K562 (cell line): ENCODE results near the gene RRAD. TPM values are rescaled to one million over a fixed set of nuclear protein-coding genes. Genes with fewer than 3 reads are reported as not detected.

Experiments used
- ATAC-seq: fragments of 200-7000 bp; cut with Tn5 transposase; 3 replicates; pipeline ENCODE4 v1.9.1; 2020; ENCODE audit warnings: moderate library complexity
- BruUV-seq: library from RNA; stranded (reverse); fragments of 400-500 nt; replicated peaks from 2 replicates; lab custom pipeline; 2021; lab: Mats Ljungman, UMichigan
- CTCF ChIA-PET: fragments of 300-600 bp; formaldehyde crosslinking; extraction: SDS; loops from one replicate; lab custom pipeline; 2021; ENCODE audit warnings: low intra/inter-chr PET ratio; lab: Yijun Ruan, JAX
- POLR2A ChIA-PET: fragments of 300-600, 350-650 bp; sonication (Branson Sonifier 250); formaldehyde crosslinking; extraction: SDS; loops from one replicate; lab custom pipeline; 2021; ENCODE audit warnings: antibody characterized with exemption, inconsistent platforms; lab: Yijun Ruan, JAX
- DNase-seq, 4 experiments: peaks; one replicate each; pipeline versions ENCODE4 v3.0.0 to v3.0.0-alpha.2; 2011 to 2018; ENCODE audit warnings: low spot score in 3 of 4, mixed read lengths in 3 of 4; ENCODE audit errors: extremely low read depth in 1 of 4
- FAIRE-seq: peaks from 2 replicates; lab custom pipeline; 2011; peaks lifted over from hg19 to GRCh38; lab: Jason Lieb, UNC
- H2AFZ ChIP-seq: 2 replicates; pipeline ENCODE4 v1.6.0; 2011; ENCODE audit warnings: low read depth, low read length, control low read depth, inconsistent platforms
- H3K27ac ChIP-seq: fragments of 200-600 bp; 3 replicates; pipeline ENCODE4 v1.8.0; 2011; ENCODE audit warnings: low read depth, mild to moderate bottlenecking, control low read depth, inconsistent platforms, low read length, moderate library complexity, mixed read lengths; ENCODE audit errors: extremely low read depth
- H3K27me3 ChIP-seq, 2 experiments: fragments of 300-600 bp in 1 of 2; 2 replicates in 1 of 2; 3 replicates in 1 of 2; pipeline versions ENCODE4 v1.6.0 to v1.8.0; 2011; ENCODE audit warnings: inconsistent platforms in 2 of 2, low read length in 2 of 2, mild to moderate bottlenecking in 1 of 2, mixed read lengths in 1 of 2, moderate library complexity in 1 of 2; ENCODE audit not compliant: control insufficient read depth in 2 of 2, insufficient read depth in 2 of 2
- H3K36me3 ChIP-seq: fragments of 300-600 bp; 3 replicates; pipeline ENCODE4 v1.8.0; 2011; ENCODE audit warnings: mild to moderate bottlenecking, low read length, inconsistent platforms; ENCODE audit not compliant: control insufficient read depth, insufficient read depth
- H3K4me1 ChIP-seq, 2 experiments: fragments of 200-600 bp in 1 of 2; replicated peaks in 1 of 2; 2 replicates in 1 of 2; 3 replicates in 1 of 2; pipeline versions ENCODE4 v1.5.1 to v1.8.0; 2011; ENCODE audit warnings: inconsistent platforms in 2 of 2, low read length in 2 of 2, mild to moderate bottlenecking in 1 of 2, mixed read lengths in 1 of 2, moderate library complexity in 1 of 2; ENCODE audit not compliant: control insufficient read depth in 2 of 2, insufficient read depth in 2 of 2
- H3K4me2 ChIP-seq: 2 replicates; pipeline ENCODE4 v1.6.1; 2011; ENCODE audit warnings: low read length, control low read depth, inconsistent platforms, mixed read lengths; ENCODE audit not compliant: insufficient read depth
- H3K4me3 ChIP-seq: fragments of 200-600 bp; sonication (generic), shearing (Covaris generic); 2 replicates; pipeline ENCODE4 v1.5.1; 2016; ENCODE audit warnings: control low read depth, inconsistent platforms
- H3K79me2 ChIP-seq: fragments of 200-600 bp; 3 replicates; pipeline ENCODE4 v1.8.0; 2011; ENCODE audit warnings: low read length, inconsistent platforms; ENCODE audit not compliant: control insufficient read depth, insufficient read depth
- H3K9ac ChIP-seq, 2 experiments: 2 replicates each; pipeline versions ENCODE4 v1.6.0 to v1.6.1; 2011; ENCODE audit warnings: low read depth in 2 of 2, low read length in 2 of 2, control low read depth in 1 of 2, inconsistent platforms in 1 of 2, mild to moderate bottlenecking in 1 of 2, mixed read lengths in 1 of 2; ENCODE audit not compliant: insufficient read depth in 1 of 2
- H3K9me1 ChIP-seq: one replicate; pipeline ENCODE4 v1.6.0; 2011; ENCODE audit warnings: inconsistent platforms, mild to moderate bottlenecking, low read length, moderate library complexity; ENCODE audit not compliant: control insufficient read depth, insufficient read depth
- H3K9me3 ChIP-seq: replicated peaks from 2 replicates; pipeline ENCODE4 v1.5.1; 2011; ENCODE audit warnings: low read depth, low read length, inconsistent platforms; ENCODE audit not compliant: control insufficient read depth, insufficient read depth
- H4K20me1 ChIP-seq: replicated peaks from 2 replicates; pipeline ENCODE4 v1.6.1; 2011; ENCODE audit warnings: low read length, inconsistent platforms, mixed read lengths; ENCODE audit not compliant: control insufficient read depth, insufficient read depth
- MECOM ChIP-seq: fragments of 250-450 bp; sonication (Bioruptor Pico); IDR thresholded peaks from 2 replicates; pipeline ENCODE4 v1.8.0; 2022; ENCODE audit warnings: inconsistent platforms
- REST ChIP-seq, 2 experiments: fragments of 450-650 bp; formaldehyde crosslinking in 1 of 2; IDR thresholded peaks; 2 replicates each; pipeline versions ENCODE4 v1.4.0 to v1.6.1; 2014 to 2020; ENCODE audit warnings: mild to moderate bottlenecking in 2 of 2, borderline replicate concordance in 1 of 2, low read depth in 1 of 2
- WGBS: fragments of 100-300 bp; shearing (Covaris generic); methylation state at CpG from one replicate; pipeline ENCODE4 v1.1.6; 2016; ENCODE audit warnings: low coverage, mixed read lengths; ENCODE audit not compliant: insufficient coverage; ENCODE audit errors: missing lambda C conversion rate; 5-methylcytosine and 5-hydroxymethylcytosine counted together
- in situ Hi-C: fragments of 300-500 bp; cut with MboI; formaldehyde crosslinking; loops from 4 replicates; pipeline ENCODE4 v1.15.0; 2018; ENCODE audit warnings: inconsistent platforms, mixed read lengths
- intact Hi-C: fragments of 100-400 bp; cut with micrococcal nuclease; formaldehyde crosslinking; loops from 2 replicates; pipeline ENCODE4 v1.14.2; 2022
- polyA plus RNA-seq, 8 experiments: library from polyadenylated mRNA; depleted of rRNA in 4 of 8; stranded (reverse) in 5 of 8; unstranded in 3 of 8; fragments of >200 nt; fragmentation: Nextera tagmentation in 2 of 8; fragmentation: Illumina TruSeq in 1 of 8; extraction: Ambion mirVana in 2 of 8; extraction: Trizol in 1 of 8; gene quantifications; 2 replicates each; pipeline versions ENCODE4 v1.2.1 to v1.2.3, GENCODE V29; 2011 to 2014; ENCODE audit warnings: inconsistent platforms in 1 of 8, missing spikeins in 1 of 8
- total RNA-seq, 7 experiments: library from RNA; depleted of rRNA in 6 of 7; stranded (reverse); fragments of >200 nt in 6 of 7; fragmentation: Illumina TruSeq in 2 of 7; extraction: Trizol in 2 of 7; gene quantifications; 2 replicates each; pipeline versions ENCODE4 v1.2.1 to v1.2.3, GENCODE V29; 2011 to 2021; ENCODE audit warnings: low replicate concordance in 1 of 7
- TF ChIP-seq, protein P1 (sequence below), 2 experiments: fragments of 450-650 bp in 1 of 2; sonication (generic) in 1 of 2; formaldehyde crosslinking in 1 of 2; IDR thresholded peaks; 2 replicates each; pipeline versions ENCODE4 v1.7.1 to v1.9.0; 2016 to 2022; ENCODE audit warnings: inconsistent platforms in 1 of 2, mild to moderate bottlenecking in 1 of 2, missing genetic modification reagents in 1 of 2

The RRAD gene
- total and polyA plus RNA-seq, 9 of the 15 experiments (the other 6 are each of a cell fraction or from before 2014, with no cell fraction given): 0.09 to 0.20 (median 0.13) TPM; not detected in 5

DNA sequence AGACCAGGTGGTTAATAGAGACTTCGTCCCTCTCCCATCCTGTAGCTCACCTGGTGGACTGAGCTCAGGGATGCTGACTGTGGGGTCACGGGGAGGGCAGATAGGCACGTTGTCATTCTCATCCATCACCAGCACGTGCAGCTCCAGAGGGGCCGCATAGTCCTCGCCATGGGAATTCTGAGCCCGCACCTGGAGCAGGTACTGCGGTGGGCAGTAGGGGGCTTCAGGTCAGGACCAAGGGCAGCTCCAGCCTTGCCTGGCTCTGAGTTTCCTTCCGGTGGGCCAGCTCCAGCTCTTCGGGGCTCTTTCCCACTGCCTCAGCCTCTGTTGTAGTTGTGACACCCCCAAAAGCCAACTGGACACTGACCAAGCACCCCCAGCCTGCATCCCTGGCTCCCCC is 12.3 kb downstream of the RRAD start:
- Histone ChIP-seq H3K4me2 (no peak overlapping the region), H3K9me1 (no peaks in the 10 kb centered on the region), H3K4me1 (peaks cover 0 to 7% of the 10 kb centered on the region in 2 experiments; a peak in 2 of 5 replicates), H4K20me1 (no peaks in the 10 kb centered on the region), H3K4me3 (no peak overlapping the region), H3K36me3 (no peaks in the 10 kb centered on the region), H2AFZ (no peak overlapping the region), H3K9me3 (no peaks in the 10 kb centered on the region), H3K27ac (no peak overlapping the region), H3K27me3 (peaks cover 15 to 45% of the 10 kb centered on the region in 2 experiments; a peak in 4 of 5 replicates), H3K9ac (no peak overlapping the region), H3K79me2 (no peaks in the 10 kb centered on the region)
- intact Hi-C loops (no loop called here), in situ Hi-C loops (no loop called here)
- no TSS peak for BruUV-seq
- DNase-seq (no peak), ATAC-seq (no peak), FAIRE-seq (no peak)
- POLR2A ChIA-PET: interaction anchor here (1.2 kb wide), 1 partner anchor 8 kb away, joined by 6 read pairs; no protein-coding TSS in a partner anchor
- CTCF ChIA-PET: no interaction called here
- TF ChIP-seq MECOM (CRISPR knock-in tag) (no peak), REST (IDR thresholded peaks at IDR 0.05; ENCODE audit: borderline replicate concordance) (peak; percentile 60), REST (CRISPR knock-in tag; IDR thresholded peaks at IDR 0.05; ENCODE audit: low read depth) (no peak)
- TF ChIP-seq, protein P1, sequence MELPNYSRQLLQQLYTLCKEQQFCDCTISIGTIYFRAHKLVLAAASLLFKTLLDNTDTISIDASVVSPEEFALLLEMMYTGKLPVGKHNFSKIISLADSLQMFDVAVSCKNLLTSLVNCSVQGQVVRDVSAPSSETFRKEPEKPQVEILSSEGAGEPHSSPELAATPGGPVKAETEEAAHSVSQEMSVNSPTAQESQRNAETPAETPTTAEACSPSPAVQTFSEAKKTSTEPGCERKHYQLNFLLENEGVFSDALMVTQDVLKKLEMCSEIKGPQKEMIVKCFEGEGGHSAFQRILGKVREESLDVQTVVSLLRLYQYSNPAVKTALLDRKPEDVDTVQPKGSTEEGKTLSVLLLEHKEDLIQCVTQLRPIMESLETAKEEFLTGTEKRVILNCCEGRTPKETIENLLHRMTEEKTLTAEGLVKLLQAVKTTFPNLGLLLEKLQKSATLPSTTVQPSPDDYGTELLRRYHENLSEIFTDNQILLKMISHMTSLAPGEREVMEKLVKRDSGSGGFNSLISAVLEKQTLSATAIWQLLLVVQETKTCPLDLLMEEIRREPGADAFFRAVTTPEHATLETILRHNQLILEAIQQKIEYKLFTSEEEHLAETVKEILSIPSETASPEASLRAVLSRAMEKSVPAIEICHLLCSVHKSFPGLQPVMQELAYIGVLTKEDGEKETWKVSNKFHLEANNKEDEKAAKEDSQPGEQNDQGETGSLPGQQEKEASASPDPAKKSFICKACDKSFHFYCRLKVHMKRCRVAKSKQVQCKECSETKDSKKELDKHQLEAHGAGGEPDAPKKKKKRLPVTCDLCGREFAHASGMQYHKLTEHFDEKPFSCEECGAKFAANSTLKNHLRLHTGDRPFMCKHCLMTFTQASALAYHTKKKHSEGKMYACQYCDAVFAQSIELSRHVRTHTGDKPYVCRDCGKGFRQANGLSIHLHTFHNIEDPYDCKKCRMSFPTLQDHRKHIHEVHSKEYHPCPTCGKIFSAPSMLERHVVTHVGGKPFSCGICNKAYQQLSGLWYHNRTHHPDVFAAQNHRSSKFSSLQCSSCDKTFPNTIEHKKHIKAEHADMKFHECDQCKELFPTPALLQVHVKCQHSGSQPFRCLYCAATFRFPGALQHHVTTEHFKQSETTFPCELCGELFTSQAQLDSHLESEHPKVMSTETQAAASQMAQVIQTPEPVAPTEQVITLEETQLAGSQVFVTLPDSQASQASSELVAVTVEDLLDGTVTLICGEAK (IDR thresholded peaks at IDR 0.05): no peak
- TF ChIP-seq, protein P1 (CRISPR knock-in tag; IDR thresholded peaks at IDR 0.05): no peak
- WGBS: 10% methylated on average over 10 of the region's 10 CpGs
